ENCODE results near the gene SLC13A4.
"Not testable (repeated sequence)": the region's sequence is repeated elsewhere in the genome, so short reads cannot be mapped to it uniquely, and the experiment has no call there.

Gene SLC13A4

GRCh38 chr7:135742371-135742770 is 14.4 kb upstream of the SLC13A4 start:
- CTCF ChIA-PET: interaction anchor here (1.3 kb wide), 1 partner anchor 13 kb away, joined by 3 read pairs; no protein-coding TSS in a partner anchor
- Histone ChIP-seq H3K9me3 (ENCODE audit: control extremely low read depth in 1 of 5, control insufficient read depth in 4 of 5, insufficient read depth in 2 of 5, low read depth in 1 of 5, low read length in 4 of 5) (no peaks in the 10 kb centered on the region), H3K4me3 (ENCODE audit: control insufficient read depth in 1 of 7, extremely low read depth in 1 of 7, insufficient read depth in 4 of 7, low read depth in 2 of 7, low read length in 6 of 7) (no peak overlapping the region), H3K4me1 (ENCODE audit: control extremely low read depth in 1 of 4, control insufficient read depth in 4 of 4, insufficient read depth in 4 of 4, low read length in 3 of 4) (no peaks in the 10 kb centered on the region), H3K27ac (ENCODE audit: insufficient read depth in 1 of 2, low read depth in 1 of 2, low read length in 2 of 2, poor library complexity in 1 of 2, severe bottlenecking in 2 of 2) (no peak overlapping the region), H3K27me3 (replicated peaks in 2 of 5; ENCODE audit: control insufficient read depth in 4 of 5, insufficient read depth in 5 of 5, low read length in 4 of 5) (peaks cover 0 to 5% (median 0%) of the 10 kb centered on the region in 5 experiments), H3K36me3 (ENCODE audit: control insufficient read depth in 4 of 4, insufficient read depth in 4 of 4, low read length in 3 of 4) (no peaks in the 10 kb centered on the region)
- POLR2A ChIA-PET: no interaction called here
- 88% methylated on average over 4 of the region's 4 CpGs for WGBS (ENCODE audit: insufficient coverage)
- no peak for DNase-seq

DNA sequence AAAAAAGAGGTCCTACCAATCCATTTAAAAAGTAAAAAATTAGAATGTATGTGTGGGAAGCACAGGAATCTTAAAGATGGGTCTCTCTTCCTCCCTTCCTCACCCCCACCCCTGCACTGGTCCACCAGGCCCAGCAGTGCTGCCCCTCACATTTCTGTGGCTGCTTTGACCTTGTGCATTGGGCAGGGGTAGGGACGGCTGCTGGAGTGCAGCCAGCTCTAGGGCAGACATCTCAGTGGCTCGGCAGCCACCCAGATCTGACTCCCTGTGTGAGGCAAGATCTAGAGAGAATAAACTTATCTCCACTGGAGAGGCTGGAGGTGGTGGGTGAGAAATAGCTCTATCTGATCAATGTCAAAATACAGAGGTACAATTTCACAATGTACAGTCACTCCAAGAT is 13.9 kb upstream of the SLC13A4 start:
- Histone ChIP-seq H3K4me1 (ENCODE audit: control extremely low read depth in 1 of 4, control insufficient read depth in 4 of 4, insufficient read depth in 4 of 4, low read length in 3 of 4) (no peaks in the 10 kb centered on the region), H3K4me3 (ENCODE audit: control insufficient read depth in 1 of 7, extremely low read depth in 1 of 7, insufficient read depth in 4 of 7, low read depth in 2 of 7, low read length in 6 of 7) (no peak overlapping the region), H3K36me3 (ENCODE audit: control insufficient read depth in 4 of 4, insufficient read depth in 4 of 4, low read length in 3 of 4) (no peaks in the 10 kb centered on the region), H3K27me3 (replicated peaks in 2 of 5; ENCODE audit: control insufficient read depth in 4 of 5, insufficient read depth in 5 of 5, low read length in 4 of 5) (peaks cover 0 to 5% (median 0%) of the 10 kb centered on the region in 5 experiments), H3K27ac (ENCODE audit: insufficient read depth in 1 of 2, low read depth in 1 of 2, low read length in 2 of 2, poor library complexity in 1 of 2, severe bottlenecking in 2 of 2) (no peak overlapping the region), H3K9me3 (ENCODE audit: control extremely low read depth in 1 of 5, control insufficient read depth in 4 of 5, insufficient read depth in 2 of 5, low read depth in 1 of 5, low read length in 4 of 5) (no peaks in the 10 kb centered on the region)
- POLR2A ChIA-PET: no interaction called here
- 100% methylated on average over 2 of the region's 2 CpGs for WGBS (ENCODE audit: insufficient coverage)
- no peak for DNase-seq
- CTCF ChIA-PET: interaction anchor here (1.3 kb wide), 1 partner anchor 13 kb away, joined by 3 read pairs; no protein-coding TSS in a partner anchor

GRCh38 chr7:135740889-135741288 is 12.9 kb upstream of the SLC13A4 start:
- ChIA-PET POLR2A (no interaction called here), CTCF (interaction anchor here (1.3 to 1.4 kb wide), 2 partner anchors 11 to 14 kb away, joined by 3 read pairs; no protein-coding TSS in a partner anchor)
- Histone ChIP-seq H3K27ac (ENCODE audit: insufficient read depth in 1 of 2, low read depth in 1 of 2, low read length in 2 of 2, poor library complexity in 1 of 2, severe bottlenecking in 2 of 2) (no peak overlapping the region), H3K4me3 (ENCODE audit: control insufficient read depth in 1 of 7, extremely low read depth in 1 of 7, insufficient read depth in 4 of 7, low read depth in 2 of 7, low read length in 6 of 7) (no peak overlapping the region), H3K4me1 (ENCODE audit: control extremely low read depth in 1 of 4, control insufficient read depth in 4 of 4, insufficient read depth in 4 of 4, low read length in 3 of 4) (no peaks in the 10 kb centered on the region), H3K36me3 (ENCODE audit: control insufficient read depth in 4 of 4, insufficient read depth in 4 of 4, low read length in 3 of 4) (no peaks in the 10 kb centered on the region), H3K27me3 (replicated peaks in 2 of 5; ENCODE audit: control insufficient read depth in 4 of 5, insufficient read depth in 5 of 5, low read length in 4 of 5) (peaks cover 0 to 5% (median 0%) of the 10 kb centered on the region in 5 experiments), H3K9me3 (ENCODE audit: control extremely low read depth in 1 of 5, control insufficient read depth in 4 of 5, insufficient read depth in 2 of 5, low read depth in 1 of 5, low read length in 4 of 5) (no peaks in the 10 kb centered on the region)
- whole genome bisulfite sequencing (ENCODE audit: insufficient coverage): 72% methylated on average over 2 of the region's 3 CpGs
- DNase-seq: no peak

GRCh38 chr7:135737306-135737647 is 9.3 kb upstream of the SLC13A4 start:
- H3K36me3 ChIP-seq (ENCODE audit: control insufficient read depth in 4 of 4, insufficient read depth in 4 of 4, low read length in 3 of 4); POLR2A ChIA-PET; DNase-seq; H3K27me3 ChIP-seq (replicated peaks in 2 of 5; ENCODE audit: control insufficient read depth in 4 of 5, insufficient read depth in 5 of 5, low read length in 4 of 5); H3K9me3 ChIP-seq (ENCODE audit: control extremely low read depth in 1 of 5, control insufficient read depth in 4 of 5, insufficient read depth in 2 of 5, low read depth in 1 of 5, low read length in 4 of 5); CTCF ChIA-PET; H3K4me1 ChIP-seq (ENCODE audit: control extremely low read depth in 1 of 4, control insufficient read depth in 4 of 4, insufficient read depth in 4 of 4, low read length in 3 of 4); H3K27ac ChIP-seq (ENCODE audit: insufficient read depth in 1 of 2, low read depth in 1 of 2, low read length in 2 of 2, poor library complexity in 1 of 2, severe bottlenecking in 2 of 2); H3K4me3 ChIP-seq (ENCODE audit: control insufficient read depth in 1 of 7, extremely low read depth in 1 of 7, insufficient read depth in 4 of 7, low read depth in 2 of 7, low read length in 6 of 7): not testable (repeated sequence)
- no CpG with 5 or more reads among the region's 10 CpGs for WGBS (ENCODE audit: insufficient coverage)

DNA sequence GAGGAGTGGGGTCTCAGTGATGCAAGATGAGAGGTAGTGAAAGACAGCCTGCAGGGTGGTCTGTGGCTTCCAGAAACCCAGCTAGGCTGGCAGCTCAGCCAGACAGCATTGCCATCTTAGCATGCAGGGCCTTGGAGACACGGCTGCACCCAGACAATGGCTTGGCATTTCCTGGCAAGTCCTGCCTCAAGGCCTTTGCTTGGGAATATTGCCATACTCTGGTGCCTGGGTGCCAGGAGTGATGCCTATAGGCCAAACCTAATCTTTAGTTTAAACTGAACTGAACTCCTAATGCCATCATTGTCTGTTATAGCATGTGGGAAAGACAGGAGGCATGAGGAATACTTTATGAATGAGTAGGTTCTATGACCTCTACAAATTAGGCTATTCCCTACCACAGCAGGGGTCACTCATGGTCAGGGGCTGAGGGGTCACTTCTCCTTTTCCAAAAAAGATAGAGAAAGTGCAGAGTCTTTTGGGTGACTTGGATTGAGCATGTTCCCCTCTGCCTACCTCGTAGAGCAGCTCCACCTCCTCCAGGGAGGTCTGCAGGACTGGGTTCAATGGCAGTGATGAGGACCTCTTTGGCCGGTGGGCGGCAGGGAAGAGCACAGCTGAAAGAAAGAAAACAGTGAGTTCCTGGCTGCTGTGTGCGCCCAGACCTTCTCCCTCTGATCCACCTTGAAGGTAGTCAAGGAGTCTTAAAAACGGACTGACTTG is 8.8 kb upstream of the SLC13A4 start:
- Histone ChIP-seq H3K27ac (ENCODE audit: insufficient read depth in 1 of 2, low read depth in 1 of 2, low read length in 2 of 2, poor library complexity in 1 of 2, severe bottlenecking in 2 of 2) (no peak overlapping the region), H3K27me3 (replicated peaks in 2 of 5; ENCODE audit: control insufficient read depth in 4 of 5, insufficient read depth in 5 of 5, low read length in 4 of 5) (no peaks in the 10 kb centered on the region), H3K9me3 (ENCODE audit: control extremely low read depth in 1 of 5, control insufficient read depth in 4 of 5, insufficient read depth in 2 of 5, low read depth in 1 of 5, low read length in 4 of 5) (no peaks in the 10 kb centered on the region), H3K4me3 (ENCODE audit: control insufficient read depth in 1 of 7, extremely low read depth in 1 of 7, insufficient read depth in 4 of 7, low read depth in 2 of 7, low read length in 6 of 7) (no peak overlapping the region), H3K36me3 (ENCODE audit: control insufficient read depth in 4 of 4, insufficient read depth in 4 of 4, low read length in 3 of 4) (no peaks in the 10 kb centered on the region), H3K4me1 (ENCODE audit: control extremely low read depth in 1 of 4, control insufficient read depth in 4 of 4, insufficient read depth in 4 of 4, low read length in 3 of 4) (no peaks in the 10 kb centered on the region)
- DNase-seq: no peak
- CTCF ChIA-PET: no interaction called here
- POLR2A ChIA-PET: no interaction called here
- 97% methylated on average over 2 of the region's 6 CpGs for WGBS (ENCODE audit: insufficient coverage)

- Histone ChIP-seq H3K27me3 (replicated peaks in 2 of 5; ENCODE audit: control insufficient read depth in 4 of 5, insufficient read depth in 5 of 5, low read length in 4 of 5) (no peaks in the 10 kb centered on the region), H3K27ac (ENCODE audit: insufficient read depth in 1 of 2, low read depth in 1 of 2, low read length in 2 of 2, poor library complexity in 1 of 2, severe bottlenecking in 2 of 2) (no peak overlapping the region), H3K4me3 (ENCODE audit: control insufficient read depth in 1 of 7, extremely low read depth in 1 of 7, insufficient read depth in 4 of 7, low read depth in 2 of 7, low read length in 6 of 7) (no peak overlapping the region), H3K9me3 (ENCODE audit: control extremely low read depth in 1 of 5, control insufficient read depth in 4 of 5, insufficient read depth in 2 of 5, low read depth in 1 of 5, low read length in 4 of 5) (no peaks in the 10 kb centered on the region), H3K36me3 (ENCODE audit: control insufficient read depth in 4 of 4, insufficient read depth in 4 of 4, low read length in 3 of 4) (no peaks in the 10 kb centered on the region), H3K4me1 (ENCODE audit: control extremely low read depth in 1 of 4, control insufficient read depth in 4 of 4, insufficient read depth in 4 of 4, low read length in 3 of 4) (no peaks in the 10 kb centered on the region)
- 100% methylated on average over 1 of the region's 1 CpG for WGBS (ENCODE audit: insufficient coverage)
- no peak for DNase-seq
- POLR2A ChIA-PET: no interaction called here
- CTCF ChIA-PET: interaction anchor here (0.9 to 1.6 kb wide), 2 partner anchors 12 to 59 kb away, joined by 3 read pairs; no protein-coding TSS in a partner anchor
Measured at GRCh38 chr7:135734343-135734689, 6.3 kb upstream of the SLC13A4 start.

GRCh38 chr7:135733603-135734342 is 5.8 kb upstream of the SLC13A4 start:
- Histone ChIP-seq H3K4me1 (ENCODE audit: control extremely low read depth in 1 of 4, control insufficient read depth in 4 of 4, insufficient read depth in 4 of 4, low read length in 3 of 4) (no peaks in the 10 kb centered on the region), H3K36me3 (ENCODE audit: control insufficient read depth in 4 of 4, insufficient read depth in 4 of 4, low read length in 3 of 4) (no peaks in the 10 kb centered on the region), H3K9me3 (ENCODE audit: control extremely low read depth in 1 of 5, control insufficient read depth in 4 of 5, insufficient read depth in 2 of 5, low read depth in 1 of 5, low read length in 4 of 5) (no peaks in the 10 kb centered on the region), H3K27ac (ENCODE audit: insufficient read depth in 1 of 2, low read depth in 1 of 2, low read length in 2 of 2, poor library complexity in 1 of 2, severe bottlenecking in 2 of 2) (no peak overlapping the region), H3K4me3 (ENCODE audit: control insufficient read depth in 1 of 7, extremely low read depth in 1 of 7, insufficient read depth in 4 of 7, low read depth in 2 of 7, low read length in 6 of 7) (no peak overlapping the region), H3K27me3 (replicated peaks in 2 of 5; ENCODE audit: control insufficient read depth in 4 of 5, insufficient read depth in 5 of 5, low read length in 4 of 5) (no peaks in the 10 kb centered on the region)
- ChIA-PET POLR2A (no interaction called here), CTCF (interaction anchor here (1.6 kb wide), 1 partner anchor 11 kb away, joined by 3 read pairs; no protein-coding TSS in a partner anchor)
- no peak for DNase-seq
- WGBS (ENCODE audit: insufficient coverage): 94% methylated on average over 18 of the region's 21 CpGs

Data from common myeloid progenitor, CD34-positive (primary cell).